GM19467 (cell line): Measurements from ENCODE around the gene ITLN1.

ENCODE experiments used
- ATAC-seq: cut with Tn5 transposase; IDR thresholded peaks from one replicate; pipeline ENCODE4 v1.9.1; 2021; ENCODE audit warnings: mild to moderate bottlenecking, moderate library complexity; ENCODE audit not compliant: unreplicated experiment

Gene ITLN1

GRCh38 chr1:160826546-160826945 lies 58.4 kb downstream of the ITLN1 start:
- no peak for ATAC-seq
